ENCODE measurements around the gene CCR7. TPM values are rescaled to one million over a fixed set of nuclear protein-coding genes. Genes with fewer than 3 reads are reported as not detected.

The CCR7 gene
- total RNA-seq, 4 donors from 2014 or later: 0.11 TPM; not detected in 3

GRCh38 chr17:40559954-40560591 is 5.2 kb downstream of the CCR7 start:
- H3K27ac ChIP-seq: peak overlapping the region; percentile 41 to 73 (median 65)
- DNase-seq (peak; percentile 61 to 81), ATAC-seq (peak; percentile 89 to 92)
- intact Hi-C loops (cut with DNase I; ENCODE audit: low total_unique reads): loop anchor here (1.0 to 10.0 kb wide), 4 partner anchors 21 to 265 kb away; partner anchors contain the start of gene IGFBP4
- in situ Hi-C loops (cut with MboI; ENCODE audit: low sequenced_read_pairs in 4 of 4): no loop called here
- no peaks in the 10 kb centered on the region for H3K36me3 ChIP-seq
- peak; percentile 95 to 98 (median 96) for TF ChIP-seq CTCF (IDR thresholded peaks at IDR 0.05 in 4 of 5, conservative IDR thresholded peaks at IDR 0.05 in 1 of 5)
- no peak for TF ChIP-seq POLR2A (IDR thresholded peaks at IDR 0.05)
- no peak overlapping the region for H3K4me3 ChIP-seq
- H3K4me1 ChIP-seq: peaks cover 6 to 7% of the 10 kb centered on the region in 2 donors
- H3K27me3 ChIP-seq: no peaks in the 10 kb centered on the region
- no peaks in the 10 kb centered on the region for H3K9me3 ChIP-seq

- in situ Hi-C loops (cut with MboI; ENCODE audit: low sequenced_read_pairs in 4 of 4): no loop called here
These were observed 5.7 kb downstream of the CCR7 start for GRCh38 chr17:40559564-40559916.

GRCh38 chr17:40558890-40559563 is 6.2 kb downstream of the CCR7 start:
- DNase-seq (no peak), ATAC-seq (no peak)
- H3K27me3 ChIP-seq: no peaks in the 10 kb centered on the region
- intact Hi-C loops (cut with DNase I; ENCODE audit: low total_unique reads) (loop anchor here (10.0 kb wide), 1 partner anchor 264 kb away; no protein-coding TSS in a partner anchor), in situ Hi-C loops (cut with MboI; ENCODE audit: low sequenced_read_pairs in 4 of 4) (no loop called here)
- TF ChIP-seq CTCF (IDR thresholded peaks at IDR 0.05 in 4 of 5, conservative IDR thresholded peaks at IDR 0.05 in 1 of 5): no peak
- no peaks in the 10 kb centered on the region for H3K9me3 ChIP-seq
- no peak overlapping the region for H3K4me3 ChIP-seq
- H3K4me1 ChIP-seq: peaks cover 9 to 11% of the 10 kb centered on the region in 2 donors
- H3K27ac ChIP-seq: peak overlapping the region in 3 of 4 donors; percentile 63 to 73 (median 66)
- H3K36me3 ChIP-seq: no peaks in the 10 kb centered on the region

More at GRCh38 chr17:40559564-40559916, 5.7 kb downstream of the CCR7 start:
- Histone ChIP-seq H3K27me3 (no peaks in the 10 kb centered on the region), H3K27ac (peak overlapping the region in 3 of 4 donors; percentile 63 to 73 (median 67)), H3K4me3 (no peak overlapping the region), H3K4me1 (peaks cover 6 to 7% of the 10 kb centered on the region in 2 donors), H3K36me3 (no peaks in the 10 kb centered on the region), H3K9me3 (no peaks in the 10 kb centered on the region)
- intact Hi-C loops (cut with DNase I; ENCODE audit: low total_unique reads): loop anchor here (10.0 kb wide), 1 partner anchor 265 kb away; no protein-coding TSS in a partner anchor
- DNase-seq (no peak), ATAC-seq (no peak)
- no peak for TF ChIP-seq POLR2A (IDR thresholded peaks at IDR 0.05)
- TF ChIP-seq CTCF (IDR thresholded peaks at IDR 0.05 in 4 of 5, conservative IDR thresholded peaks at IDR 0.05 in 1 of 5): no peak

GRCh38 chr17:40558300-40558889 is 6.9 kb downstream of the CCR7 start:
- H3K4me3 ChIP-seq: no peak overlapping the region
- in situ Hi-C loops (cut with MboI; ENCODE audit: low sequenced_read_pairs in 4 of 4) (no loop called here), intact Hi-C loops (cut with DNase I; ENCODE audit: low total_unique reads) (loop anchor here (10.0 kb wide), 1 partner anchor 264 kb away; no protein-coding TSS in a partner anchor)
- DNase-seq: no peak
- ATAC-seq: no peak
- H3K36me3 ChIP-seq: no peaks in the 10 kb centered on the region
- no peak for TF ChIP-seq POLR2A (IDR thresholded peaks at IDR 0.05)
- TF ChIP-seq CTCF (IDR thresholded peaks at IDR 0.05 in 4 of 5, conservative IDR thresholded peaks at IDR 0.05 in 1 of 5): no peak
- peak overlapping the region; percentile 13 to 73 (median 64) for H3K27ac ChIP-seq
- H3K4me1 ChIP-seq: peaks cover 15 to 17% of the 10 kb centered on the region in 2 donors
- H3K9me3 ChIP-seq: no peaks in the 10 kb centered on the region
- H3K27me3 ChIP-seq: no peaks in the 10 kb centered on the region

All from gastrocnemius medialis (tissue), 4 donors.